Right lobe of liver (tissue), 6 donors: ENCODE data around the gene NEDD9. TPM values are rescaled to one million over a fixed set of nuclear protein-coding genes. Genes with fewer than 3 reads are reported as not detected.

Source experiments
- ATAC-seq, 4 donors: fragments of 200-7000 bp; cut with Tn5 transposase; one replicate each; pipeline ENCODE4 v1.9.1; 2020; ENCODE audit warnings: mild to moderate bottlenecking in 4 of 4, moderate library complexity in 4 of 4
- DNase-seq, 3 donors: peaks; one replicate each; pipeline ENCODE4 v3.0.0-alpha.2; 2020
- H3K27ac ChIP-seq, 3 donors: fragments of 200-600 bp; one replicate each; pipeline ENCODE4 v1.8.0; 2022
- H3K27me3 ChIP-seq, 2 donors: fragments of 200-600 bp; one replicate each; pipeline ENCODE4 v1.8.0; 2022
- H3K36me3 ChIP-seq, 4 donors: fragments of 200-600 bp; sonication (generic) in 1 of 4; one replicate each; pipeline versions ENCODE4 v1.5.1 to v1.8.0; 2017 to 2022; ENCODE audit warnings: control low read depth in 1 of 4
- H3K4me1 ChIP-seq, 4 donors: fragments of 200-600 bp; sonication (generic) in 1 of 4; one replicate each; pipeline versions ENCODE4 v1.5.1 to v1.8.0; 2017 to 2022; ENCODE audit warnings: control low read depth in 1 of 4
- H3K4me3 ChIP-seq, 3 donors: fragments of 200-600 bp; one replicate each; pipeline ENCODE4 v1.8.0; 2022
- H3K9me3 ChIP-seq, 4 donors: fragments of 200-600 bp; sonication (generic) in 1 of 4; one replicate each; pipeline versions ENCODE4 v1.5.1 to v1.8.0; 2017 to 2022; ENCODE audit warnings: control low read depth in 1 of 4
- POLR2A ChIP-seq: fragments of 450-650 bp; IDR thresholded peaks from one replicate; pipeline ENCODE4 v1.6.1; 2017; ENCODE audit warnings: antibody characterized with exemption, mild to moderate bottlenecking
- WGBS: methylation state at CpG from one replicate; pipeline ENCODE4 v1.1.6; 2018; ENCODE audit warnings: low coverage, low lambda C conversion rate; ENCODE audit not compliant: insufficient coverage; ENCODE audit errors: missing lambda C conversion rate; 5-methylcytosine and 5-hydroxymethylcytosine counted together
- intact Hi-C, 2 donors: fragments of 100-400 bp; cut with DNase I; formaldehyde crosslinking; loops; one replicate each; pipeline versions ENCODE4 v1.11.2 to v1.14.1; 2022
- total RNA-seq, 6 experiments: library from RNA; depleted of rRNA in 2 of 6; stranded (reverse); fragments of >200 nt in 2 of 6; fragmentation: NEBNext Ultra II Directional in 3 of 6; extraction: Animal tissue kit (Norgen Biotek cat#: 25700) in 3 of 6; gene quantifications; one replicate each; pipeline versions ENCODE4 v1.1.0 to v1.2.4, GENCODE V29; 2016 to 2023
- TF ChIP-seq, protein P1 (sequence below), 4 donors: fragments of 200-600 bp in 3 of 4; fragments of 450-650 bp in 1 of 4; IDR thresholded peaks; one replicate each; pipeline versions ENCODE4 v1.5.1 to v1.8.0; 2016 to 2022; ENCODE audit warnings: antibody characterized with exemption in 4 of 4, mild to moderate bottlenecking in 2 of 4
- donor health status: DM: no; HTN: yes; CAD: no.
- donor health status: DM: no; HTN: no; CAD: no.
- donor health status: DM: no; HTN: no; CAD: no.
- donor health status: DM: no; HTN: yes; CAD: no.
- donor health status: DM: no; HTN: yes; CAD: no.

NEDD9 gene
- total RNA-seq, 6 experiments from 2014 or later, result 5.1 to 59.8 (median 26.2) TPM

- H3K36me3 ChIP-seq, result no peaks in the 10 kb centered on the region
- intact Hi-C loops, result no loop called here
- 38% methylated on average over 2 of the region's 2 CpGs for WGBS
- DNase-seq, result no peak
- no peak overlapping the region for H3K27ac ChIP-seq
- H3K9me3 ChIP-seq, result no peaks in the 10 kb centered on the region
- no peak overlapping the region for H3K4me3 ChIP-seq
- H3K27me3 ChIP-seq, result no peaks in the 10 kb centered on the region
- TF ChIP-seq, protein P1, sequence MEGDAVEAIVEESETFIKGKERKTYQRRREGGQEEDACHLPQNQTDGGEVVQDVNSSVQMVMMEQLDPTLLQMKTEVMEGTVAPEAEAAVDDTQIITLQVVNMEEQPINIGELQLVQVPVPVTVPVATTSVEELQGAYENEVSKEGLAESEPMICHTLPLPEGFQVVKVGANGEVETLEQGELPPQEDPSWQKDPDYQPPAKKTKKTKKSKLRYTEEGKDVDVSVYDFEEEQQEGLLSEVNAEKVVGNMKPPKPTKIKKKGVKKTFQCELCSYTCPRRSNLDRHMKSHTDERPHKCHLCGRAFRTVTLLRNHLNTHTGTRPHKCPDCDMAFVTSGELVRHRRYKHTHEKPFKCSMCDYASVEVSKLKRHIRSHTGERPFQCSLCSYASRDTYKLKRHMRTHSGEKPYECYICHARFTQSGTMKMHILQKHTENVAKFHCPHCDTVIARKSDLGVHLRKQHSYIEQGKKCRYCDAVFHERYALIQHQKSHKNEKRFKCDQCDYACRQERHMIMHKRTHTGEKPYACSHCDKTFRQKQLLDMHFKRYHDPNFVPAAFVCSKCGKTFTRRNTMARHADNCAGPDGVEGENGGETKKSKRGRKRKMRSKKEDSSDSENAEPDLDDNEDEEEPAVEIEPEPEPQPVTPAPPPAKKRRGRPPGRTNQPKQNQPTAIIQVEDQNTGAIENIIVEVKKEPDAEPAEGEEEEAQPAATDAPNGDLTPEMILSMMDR (IDR thresholded peaks at IDR 0.05), result no peak
- TF ChIP-seq POLR2A, result no peak
- ATAC-seq, result no peak
- H3K4me1 ChIP-seq, result no peaks in the 10 kb centered on the region
Measured at GRCh38 chr6:11244387-11245126, 12.1 kb upstream of the NEDD9 start.

- WGBS, result 73% methylated on average over 1 of the region's 1 CpG
- no peak for ATAC-seq
Measured at GRCh38 chr6:11243861-11244260, 11.4 kb upstream of the NEDD9 start.

DNA sequence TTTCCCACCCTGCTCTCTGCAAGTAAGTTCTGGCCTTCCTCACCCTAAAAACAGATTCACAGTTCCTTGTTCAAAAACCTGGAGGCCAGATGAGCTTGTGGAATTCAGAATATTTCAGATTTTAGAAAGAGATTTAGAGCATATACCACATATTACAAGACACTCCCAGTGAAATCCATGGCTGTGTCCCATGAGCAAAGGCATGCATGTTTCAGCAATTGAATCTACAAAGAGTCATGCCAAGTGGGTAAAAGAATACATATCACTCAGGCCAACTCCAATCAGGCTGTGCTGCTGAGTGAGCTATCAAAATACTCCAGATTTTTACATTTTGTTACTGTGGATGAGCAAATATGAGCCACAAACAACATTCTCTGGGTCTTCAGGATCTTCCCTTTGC is 10.2 kb upstream of the NEDD9 start:
- no peak for DNase-seq
- no peak for ATAC-seq
- no peaks in the 10 kb centered on the region for H3K4me1 ChIP-seq
- no peaks in the 10 kb centered on the region for H3K9me3 ChIP-seq
- TF ChIP-seq POLR2A, result no peak
- TF ChIP-seq, protein P1 (IDR thresholded peaks at IDR 0.05), result no peak
- no peak overlapping the region for H3K4me3 ChIP-seq
- intact Hi-C loops, result no loop called here
- H3K27ac ChIP-seq, result no peak overlapping the region
- H3K36me3 ChIP-seq, result no peaks in the 10 kb centered on the region
- no peaks in the 10 kb centered on the region for H3K27me3 ChIP-seq

More at GRCh38 chr6:11243861-11244260, 11.4 kb upstream of the NEDD9 start:
- intact Hi-C loops, result no loop called here
- H3K27ac ChIP-seq, result no peak overlapping the region
- no peaks in the 10 kb centered on the region for H3K36me3 ChIP-seq
- TF ChIP-seq POLR2A, result no peak
- TF ChIP-seq, protein P1 (IDR thresholded peaks at IDR 0.05), result no peak
- H3K27me3 ChIP-seq, result no peaks in the 10 kb centered on the region
- no peak overlapping the region for H3K4me3 ChIP-seq
- no peak for DNase-seq
- no peaks in the 10 kb centered on the region for H3K4me1 ChIP-seq
- H3K9me3 ChIP-seq, result no peaks in the 10 kb centered on the region

DNA sequence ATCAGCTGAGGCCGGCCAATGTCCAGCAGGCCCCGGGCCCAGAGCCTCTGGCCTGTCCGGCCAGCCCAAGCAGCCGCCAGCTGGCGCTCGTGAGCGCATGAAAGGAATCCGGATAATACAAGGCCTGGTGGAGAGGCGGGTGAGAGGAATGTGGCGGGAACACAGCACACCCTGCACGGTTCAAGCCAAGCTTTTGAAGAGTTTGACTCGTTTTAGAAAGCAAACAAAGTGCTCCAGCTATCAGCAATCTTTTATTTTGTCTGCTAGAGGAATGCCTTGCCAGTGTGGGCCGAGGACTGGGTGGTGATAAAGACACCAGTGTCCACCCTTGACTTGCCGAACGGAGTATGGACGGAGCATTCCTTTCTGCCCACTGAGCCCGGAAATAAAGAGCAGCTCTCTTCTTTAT is 9.3 kb upstream of the NEDD9 start:
- ATAC-seq, result peak; percentile 91 to 94 (median 93)
- WGBS, result 45% methylated on average over 8 of the region's 17 CpGs
- no peaks in the 10 kb centered on the region for H3K4me1 ChIP-seq
- no peaks in the 10 kb centered on the region for H3K27me3 ChIP-seq
- H3K9me3 ChIP-seq, result no peaks in the 10 kb centered on the region
- intact Hi-C loops, result no loop called here
- no peak overlapping the region for H3K27ac ChIP-seq
- DNase-seq, result peak; percentile 63 to 78 (median 70)
- TF ChIP-seq, protein P1 (IDR thresholded peaks at IDR 0.05), result peak; percentile 56 to 77 (median 62)
- TF ChIP-seq POLR2A, result no peak
- no peak overlapping the region for H3K4me3 ChIP-seq
- H3K36me3 ChIP-seq, result no peaks in the 10 kb centered on the region
